ENCODE data around the gene SLC26A9. TPM values are rescaled to one million over a fixed set of nuclear protein-coding genes. Genes with fewer than 3 reads are reported as not detected.
A peak's percentile ranks its signal among the peaks of the same experiment; 100 is the strongest.

Gene SLC26A9
- total RNA-seq, 1 donor from 2014 or later, result not detected

GRCh38 chr1:205915354-205915990 lies 27.8 kb downstream of the SLC26A9 start:
- no peaks in the 10 kb centered on the region for H3K9me3 ChIP-seq (ENCODE audit: low read depth)
- Mint-ChIP-seq H3K36me3 (no peaks in the 10 kb centered on the region), H3K4me1 (peaks cover 4% of the 10 kb centered on the region), H3K9me3 (no peaks in the 10 kb centered on the region), H3K27me3 (ENCODE audit: insufficient read depth, low read depth) (peaks cover 11% of the 10 kb centered on the region), H3K27ac (peak overlapping the region; percentile 74), H3K4me3 (no peak overlapping the region)
- H3F3A ChIP-seq (ENCODE audit: low read depth), result no peaks in the 10 kb centered on the region
- H2AFZ ChIP-seq (replicated peaks), result no peak overlapping the region
- no peak overlapping the region for H3K27ac ChIP-seq
- no peaks in the 10 kb centered on the region for H3K79me2 ChIP-seq (ENCODE audit: low read depth)
- H4K20me1 ChIP-seq (ENCODE audit: low read depth), result no peaks in the 10 kb centered on the region
- DNase-seq (ENCODE audit: low spot score), result no peak
- TF ChIP-seq CTCF (IDR thresholded peaks at IDR 0.05), result no peak
- no peak for TF ChIP-seq EZH2phosphoT487 (IDR thresholded peaks at IDR 0.05)
- no peak for TF ChIP-seq EZH2 (IDR thresholded peaks at IDR 0.05)
- no peaks in the 10 kb centered on the region for H3K36me3 ChIP-seq
- no peak overlapping the region for H3K9ac ChIP-seq
- H3K4me2 ChIP-seq, result no peak overlapping the region
- H3K4me1 ChIP-seq, result no peaks in the 10 kb centered on the region
- H3K27me3 ChIP-seq, result no peaks in the 10 kb centered on the region
- no peak overlapping the region for H3K4me3 ChIP-seq

GRCh38 chr1:205914730-205915129 lies 28.5 kb downstream of the SLC26A9 start:
- Histone ChIP-seq H2AFZ (replicated peaks) (no peak overlapping the region), H3K4me2 (no peak overlapping the region), H3K9me3 (ENCODE audit: low read depth) (no peaks in the 10 kb centered on the region), H3K4me1 (no peaks in the 10 kb centered on the region), H3K36me3 (no peaks in the 10 kb centered on the region), H4K20me1 (ENCODE audit: low read depth) (no peaks in the 10 kb centered on the region), H3K79me2 (ENCODE audit: low read depth) (no peaks in the 10 kb centered on the region), H3K9ac (no peak overlapping the region), H3F3A (ENCODE audit: low read depth) (no peaks in the 10 kb centered on the region), H3K27me3 (no peaks in the 10 kb centered on the region), H3K4me3 (no peak overlapping the region), H3K27ac (no peak overlapping the region)
- Mint-ChIP-seq H3K27me3 (ENCODE audit: insufficient read depth, low read depth) (peaks cover 13% of the 10 kb centered on the region), H3K36me3 (no peaks in the 10 kb centered on the region), H3K9me3 (no peaks in the 10 kb centered on the region), H3K4me3 (no peak overlapping the region), H3K27ac (no peak overlapping the region), H3K4me1 (no peaks in the 10 kb centered on the region)
- TF ChIP-seq EZH2phosphoT487 (IDR thresholded peaks at IDR 0.05) (no peak), CTCF (IDR thresholded peaks at IDR 0.05) (no peak), EZH2 (IDR thresholded peaks at IDR 0.05) (no peak)
- no peak for DNase-seq (ENCODE audit: low spot score)

GRCh38 chr1:205914155-205914507 lies 29.1 kb downstream of the SLC26A9 start:
- H3K4me3 Mint-ChIP-seq, result no peak overlapping the region
- H2AFZ ChIP-seq (replicated peaks), result no peak overlapping the region
- no peaks in the 10 kb centered on the region for H3K9me3 ChIP-seq (ENCODE audit: low read depth)
- no peaks in the 10 kb centered on the region for H3K4me1 ChIP-seq
- H3K27me3 ChIP-seq, result no peaks in the 10 kb centered on the region
- H3K9ac ChIP-seq, result no peak overlapping the region
- no peaks in the 10 kb centered on the region for H3K4me1 Mint-ChIP-seq
- TF ChIP-seq CTCF (IDR thresholded peaks at IDR 0.05) (no peak), EZH2 (IDR thresholded peaks at IDR 0.05) (no peak), EZH2phosphoT487 (IDR thresholded peaks at IDR 0.05) (no peak)
- H3K27ac Mint-ChIP-seq, result no peak overlapping the region
- H4K20me1 ChIP-seq (ENCODE audit: low read depth), result no peaks in the 10 kb centered on the region
- DNase-seq (ENCODE audit: low spot score), result no peak
- no peaks in the 10 kb centered on the region for H3K9me3 Mint-ChIP-seq
- no peaks in the 10 kb centered on the region for H3F3A ChIP-seq (ENCODE audit: low read depth)
- H3K27me3 Mint-ChIP-seq (ENCODE audit: insufficient read depth, low read depth), result peaks cover 17% of the 10 kb centered on the region
- no peaks in the 10 kb centered on the region for H3K79me2 ChIP-seq (ENCODE audit: low read depth)
- H3K36me3 ChIP-seq, result no peaks in the 10 kb centered on the region
- H3K27ac ChIP-seq, result no peak overlapping the region
- no peak overlapping the region for H3K4me2 ChIP-seq
- no peaks in the 10 kb centered on the region for H3K36me3 Mint-ChIP-seq
- H3K4me3 ChIP-seq, result no peak overlapping the region
